ENCODE data around the gene ACSS3.
"Not testable (repeated sequence)": the region's sequence is repeated elsewhere in the genome, so short reads cannot be mapped to it uniquely, and the experiment has no call there.

The ACSS3 gene, protein sequence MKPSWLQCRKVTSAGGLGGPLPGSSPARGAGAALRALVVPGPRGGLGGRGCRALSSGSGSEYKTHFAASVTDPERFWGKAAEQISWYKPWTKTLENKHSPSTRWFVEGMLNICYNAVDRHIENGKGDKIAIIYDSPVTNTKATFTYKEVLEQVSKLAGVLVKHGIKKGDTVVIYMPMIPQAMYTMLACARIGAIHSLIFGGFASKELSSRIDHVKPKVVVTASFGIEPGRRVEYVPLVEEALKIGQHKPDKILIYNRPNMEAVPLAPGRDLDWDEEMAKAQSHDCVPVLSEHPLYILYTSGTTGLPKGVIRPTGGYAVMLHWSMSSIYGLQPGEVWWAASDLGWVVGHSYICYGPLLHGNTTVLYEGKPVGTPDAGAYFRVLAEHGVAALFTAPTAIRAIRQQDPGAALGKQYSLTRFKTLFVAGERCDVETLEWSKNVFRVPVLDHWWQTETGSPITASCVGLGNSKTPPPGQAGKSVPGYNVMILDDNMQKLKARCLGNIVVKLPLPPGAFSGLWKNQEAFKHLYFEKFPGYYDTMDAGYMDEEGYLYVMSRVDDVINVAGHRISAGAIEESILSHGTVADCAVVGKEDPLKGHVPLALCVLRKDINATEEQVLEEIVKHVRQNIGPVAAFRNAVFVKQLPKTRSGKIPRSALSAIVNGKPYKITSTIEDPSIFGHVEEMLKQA

DNA sequence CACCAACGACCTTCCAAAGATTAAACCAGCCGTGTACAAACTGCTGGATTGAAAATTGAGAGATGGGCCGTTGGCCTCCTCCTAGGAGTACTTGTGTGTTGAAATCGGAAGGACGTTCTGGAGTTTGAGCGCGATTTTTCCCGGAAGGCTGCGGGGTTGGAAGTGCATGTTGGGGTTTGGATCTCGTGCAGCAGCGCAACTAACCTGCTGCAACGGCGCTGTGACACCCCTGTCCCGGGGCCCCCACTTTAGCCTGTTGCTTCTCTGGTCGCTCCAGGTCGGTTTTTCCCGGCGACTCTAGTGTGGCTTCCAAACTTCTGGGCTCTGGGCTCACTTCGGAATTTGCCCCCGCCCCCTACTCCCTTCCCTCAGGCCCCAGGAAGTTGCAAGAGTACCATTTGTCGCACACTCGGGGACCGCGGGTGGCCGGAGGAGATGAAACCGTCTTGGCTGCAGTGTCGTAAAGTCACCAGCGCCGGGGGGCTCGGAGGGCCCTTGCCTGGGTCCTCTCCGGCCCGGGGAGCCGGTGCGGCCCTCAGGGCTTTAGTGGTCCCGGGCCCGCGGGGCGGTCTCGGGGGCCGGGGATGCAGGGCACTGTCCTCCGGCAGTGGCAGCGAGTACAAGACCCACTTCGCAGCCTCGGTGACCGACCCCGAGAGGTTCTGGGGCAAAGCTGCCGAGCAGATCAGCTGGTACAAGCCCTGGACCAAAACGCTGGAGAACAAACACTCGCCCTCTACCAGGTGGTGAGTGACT, at the start of gene ACSS3:
ACSS3 (plus strand) TSS at position 394 of the 756 bp plus-strand sequence; CDS start at position 436, 42 bp downstream.
- peak; percentile 81 for DNase-seq (ENCODE audit: low spot score)

DNA sequence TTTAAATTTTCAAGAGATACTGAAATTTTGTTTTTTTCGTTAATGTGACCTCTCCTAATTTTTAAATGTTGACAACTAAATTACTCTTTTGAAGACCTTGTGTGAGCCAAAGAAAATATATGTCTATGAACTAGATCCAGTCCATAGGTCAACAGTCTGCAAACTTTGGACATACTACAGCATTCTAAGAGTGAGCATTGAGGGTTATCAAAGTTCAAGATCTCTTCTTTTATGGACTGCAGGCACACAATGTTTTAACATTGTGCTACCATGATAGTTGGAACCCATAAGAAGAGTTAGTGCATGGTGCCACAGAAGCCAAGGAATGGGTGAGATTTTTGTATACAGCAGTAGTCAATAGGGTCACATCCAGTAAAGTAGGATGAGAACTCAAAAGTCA, 43.0 kb upstream of the ACSS3 start:
- no peak for DNase-seq (ENCODE audit: low spot score)

GRCh38 chr12:81039231-81039630, 38.6 kb upstream of the ACSS3 start:
- no peak for DNase-seq (ENCODE audit: low spot score)

- DNase-seq (ENCODE audit: low spot score): no peak
Measured at GRCh38 chr12:81043979-81044740, 33.7 kb upstream of the ACSS3 start.

DNA sequence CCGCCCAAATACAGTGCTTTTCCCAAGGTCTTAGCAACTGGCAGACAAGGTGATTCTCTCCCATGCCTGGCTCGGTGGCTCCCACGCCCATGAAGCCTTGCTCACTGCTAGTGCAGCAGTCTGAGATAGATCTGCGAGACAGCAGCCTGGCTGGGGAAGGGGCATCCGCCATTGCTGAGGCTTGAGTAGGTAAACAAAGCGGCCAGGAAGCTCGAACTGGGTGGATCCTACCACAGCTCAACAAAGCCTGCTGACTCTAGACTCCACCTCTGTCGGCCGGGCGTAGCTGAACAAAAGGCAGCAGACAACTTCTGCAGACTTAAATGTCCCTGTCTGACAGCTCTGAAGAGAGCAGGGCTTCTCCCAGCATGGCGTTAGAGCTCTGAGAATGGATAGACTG, 12.9 kb upstream of the ACSS3 start:
- DNase-seq (ENCODE audit: low spot score): not testable (repeated sequence)

DNA sequence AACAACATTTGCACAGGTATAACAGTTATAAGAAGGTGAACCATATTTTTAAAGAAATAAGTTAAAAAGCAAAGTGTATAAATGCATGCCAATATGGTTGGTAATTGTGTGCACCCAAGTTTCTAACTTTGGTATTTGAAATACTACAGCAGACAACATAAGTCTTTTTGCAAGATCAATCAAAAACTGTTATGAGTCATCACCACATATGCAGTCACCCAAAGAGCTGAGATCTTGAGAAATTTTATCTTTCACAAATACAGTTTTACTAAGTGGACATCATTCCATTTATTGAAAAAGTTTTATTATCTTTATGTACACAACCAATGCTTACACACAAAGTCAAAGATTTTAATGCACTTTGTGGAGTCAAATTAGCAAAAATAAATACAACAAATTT, 7.0 kb upstream of the ACSS3 start:
- no peak for DNase-seq (ENCODE audit: low spot score)

- DNase-seq (ENCODE audit: low spot score): no peak
Measured at GRCh38 chr12:81075539-81075938, 2.3 kb upstream of the ACSS3 start.

DNA sequence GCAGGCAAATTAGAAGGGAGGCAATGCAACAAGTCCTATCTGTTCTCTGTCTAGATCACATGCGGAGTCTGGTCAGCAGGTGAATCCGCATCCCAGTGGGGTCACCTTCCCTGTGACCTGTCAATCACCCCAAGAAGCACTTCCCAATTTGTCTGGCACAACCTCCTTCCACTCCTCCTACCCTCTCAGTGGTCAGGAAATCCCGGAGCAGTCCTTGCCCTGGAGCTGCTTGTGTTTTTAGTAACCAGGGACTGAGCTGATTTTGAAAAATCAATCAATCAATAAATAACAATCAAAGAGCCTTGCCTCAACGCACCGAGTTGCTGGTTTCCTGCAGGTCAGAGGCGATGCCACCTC, 572 bp upstream of the ACSS3 start:
- DNase-seq (ENCODE audit: low spot score): no peak

DNA sequence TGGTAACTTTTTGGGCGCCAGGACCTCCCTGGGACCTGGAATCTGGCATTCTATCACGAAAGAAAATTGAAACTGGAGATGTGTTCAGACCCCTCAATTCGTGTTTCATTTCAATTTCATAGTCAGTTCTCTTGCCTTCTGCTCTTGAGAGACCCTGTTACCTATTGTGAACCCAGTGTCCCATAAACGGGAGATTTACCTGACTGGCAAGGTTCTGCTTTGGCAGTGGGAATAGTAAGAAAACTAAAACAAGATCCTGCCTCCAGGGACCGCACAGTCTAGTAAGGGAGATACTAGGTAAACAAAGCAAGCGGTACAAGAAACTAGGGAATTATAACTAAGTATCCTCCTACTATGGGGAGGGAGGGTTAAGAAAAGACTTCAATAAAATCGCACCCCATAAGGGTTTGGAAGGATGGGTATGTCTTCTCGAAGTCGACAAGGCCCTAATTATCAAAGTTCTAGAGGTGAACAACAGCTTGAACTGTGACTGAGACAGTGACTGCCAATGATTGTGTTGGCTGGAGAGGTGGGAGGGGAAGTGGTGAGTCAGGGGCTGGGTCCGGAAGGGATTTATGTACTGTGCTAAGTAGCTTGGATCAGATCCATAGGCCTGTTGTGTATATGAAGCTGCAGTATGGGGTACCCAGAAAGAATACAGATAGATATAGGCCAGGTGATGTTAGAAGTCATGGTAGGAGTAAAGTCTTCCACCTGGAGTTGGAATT, 754 bp downstream of the ACSS3 start:
- no peak for DNase-seq (ENCODE audit: low spot score)

- no peak for DNase-seq (ENCODE audit: low spot score)
Measured at GRCh38 chr12:81079280-81080076, 1.6 kb downstream of the ACSS3 start.

DNA sequence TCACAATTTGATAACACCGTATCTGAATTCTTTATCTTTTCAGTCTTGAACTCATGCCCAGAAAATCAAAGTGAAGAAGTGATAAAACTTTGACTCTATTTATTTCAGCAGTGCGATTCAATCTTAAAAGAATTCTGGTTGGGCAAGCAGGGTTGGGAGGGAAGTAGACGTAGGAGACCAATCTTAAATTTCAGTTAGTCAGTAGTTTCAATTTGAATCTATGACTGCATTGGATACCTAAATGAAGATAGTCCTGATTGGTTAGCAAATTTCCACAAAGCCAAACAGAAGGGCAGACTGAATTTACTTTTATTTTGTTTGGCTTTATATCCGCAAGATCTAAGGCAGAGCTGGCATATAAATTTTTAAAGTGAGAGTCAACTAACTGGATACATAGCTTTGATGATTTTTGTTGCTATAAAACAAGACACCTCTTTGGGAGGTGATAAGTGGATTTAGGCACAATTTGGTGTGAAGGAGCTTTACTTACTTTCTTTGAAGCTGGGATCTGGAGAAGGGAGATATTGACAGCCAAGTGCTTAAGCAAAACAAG, 2.6 kb downstream of the ACSS3 start:
- DNase-seq (ENCODE audit: low spot score): no peak

- no peak for DNase-seq (ENCODE audit: low spot score)
Measured at GRCh38 chr12:81081726-81082125, 3.8 kb downstream of the ACSS3 start.

DNA sequence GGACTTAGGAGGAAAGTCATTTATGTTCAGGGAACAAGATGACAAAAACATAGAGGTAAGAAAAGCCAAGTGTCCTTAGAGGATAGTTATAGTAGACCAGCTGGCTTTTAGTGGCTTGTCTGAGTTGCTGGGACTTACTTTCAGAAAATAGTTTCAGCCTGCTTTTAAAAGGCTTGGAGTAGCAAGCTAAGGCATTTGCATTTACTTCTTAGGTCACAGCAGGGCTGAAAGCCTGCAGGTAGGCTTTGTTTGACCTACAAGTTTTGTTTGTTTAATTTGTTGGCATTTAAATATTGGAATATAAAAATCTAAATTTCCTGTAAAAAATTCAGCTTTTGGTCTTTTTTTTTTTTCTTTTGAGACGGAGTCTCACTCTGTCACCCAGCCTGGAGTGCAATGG, 5.1 kb downstream of the ACSS3 start:
- DNase-seq (ENCODE audit: low spot score): no peak

- DNase-seq (ENCODE audit: low spot score): no peak
Measured at GRCh38 chr12:81083906-81084513, 6.1 kb downstream of the ACSS3 start.

DNA sequence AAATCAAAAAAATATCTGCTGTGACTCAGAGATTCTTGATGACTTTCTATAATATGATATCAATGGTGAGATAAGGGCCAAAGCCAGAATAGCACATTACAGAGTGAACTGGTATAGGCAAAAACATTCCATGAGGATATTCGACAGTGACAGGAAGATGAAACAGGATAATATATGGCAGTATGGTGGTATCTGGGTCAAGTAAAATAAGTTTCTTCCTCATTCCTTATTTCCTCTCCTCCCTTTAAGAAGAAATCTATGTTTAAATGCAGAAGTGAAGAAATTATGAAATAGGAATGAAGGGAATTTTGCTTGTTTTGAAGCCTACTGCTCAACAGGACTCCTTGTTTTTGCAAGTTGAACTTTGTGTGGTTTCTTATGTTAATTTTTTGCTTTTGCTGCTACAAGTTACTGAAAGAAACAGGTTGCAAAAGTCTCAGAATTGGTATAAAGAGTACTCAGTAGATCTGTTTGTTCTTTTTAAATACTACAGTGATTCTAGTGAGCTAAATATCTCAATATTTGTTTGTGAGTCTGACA, 7.0 kb downstream of the ACSS3 start:
- DNase-seq (ENCODE audit: low spot score): no peak

- no peak for DNase-seq (ENCODE audit: low spot score)
Measured at GRCh38 chr12:81085832-81086231, 8.0 kb downstream of the ACSS3 start.

DNA sequence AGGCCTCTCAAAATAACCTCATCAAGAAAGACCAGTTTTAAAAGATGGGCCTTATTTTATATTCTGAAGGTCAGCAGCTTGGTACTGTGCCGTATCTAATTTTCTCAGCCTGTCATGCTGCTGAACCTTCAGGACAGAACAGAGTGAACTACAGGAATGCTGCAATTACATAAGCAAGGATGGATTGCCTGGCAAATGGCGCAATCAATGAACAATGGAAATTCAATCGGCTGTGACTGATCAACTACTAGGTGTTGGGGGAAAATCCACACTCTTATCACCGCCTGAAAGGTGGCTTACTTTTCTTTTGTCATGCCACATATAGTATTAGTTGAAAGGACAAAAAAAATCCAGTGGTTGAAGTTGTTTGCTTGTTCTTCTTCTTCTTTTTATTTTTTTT, 8.5 kb downstream of the ACSS3 start:
- no peak for DNase-seq (ENCODE audit: low spot score)

- no peak for DNase-seq (ENCODE audit: low spot score)
Measured at GRCh38 chr12:81088221-81088620, 10.3 kb downstream of the ACSS3 start.

DNA sequence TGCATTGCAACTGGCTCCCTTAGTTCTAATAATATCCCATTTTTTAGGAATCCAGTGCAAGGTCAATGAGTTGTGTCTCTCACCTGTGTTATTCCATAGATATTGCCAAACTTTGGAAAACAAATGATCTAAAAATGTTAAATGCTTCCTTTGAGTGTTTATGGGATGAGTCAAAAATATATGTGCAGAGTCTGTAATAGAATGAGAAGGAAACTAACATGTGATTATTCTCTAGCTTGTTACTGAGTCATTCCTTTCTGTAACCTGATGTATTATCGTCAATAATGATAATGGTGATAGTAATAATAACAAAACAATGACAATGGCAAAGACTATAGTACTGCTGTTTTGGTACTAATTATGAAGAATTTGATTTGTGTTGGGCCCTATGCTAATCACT, 11.5 kb downstream of the ACSS3 start:
- DNase-seq (ENCODE audit: low spot score): no peak

DNA sequence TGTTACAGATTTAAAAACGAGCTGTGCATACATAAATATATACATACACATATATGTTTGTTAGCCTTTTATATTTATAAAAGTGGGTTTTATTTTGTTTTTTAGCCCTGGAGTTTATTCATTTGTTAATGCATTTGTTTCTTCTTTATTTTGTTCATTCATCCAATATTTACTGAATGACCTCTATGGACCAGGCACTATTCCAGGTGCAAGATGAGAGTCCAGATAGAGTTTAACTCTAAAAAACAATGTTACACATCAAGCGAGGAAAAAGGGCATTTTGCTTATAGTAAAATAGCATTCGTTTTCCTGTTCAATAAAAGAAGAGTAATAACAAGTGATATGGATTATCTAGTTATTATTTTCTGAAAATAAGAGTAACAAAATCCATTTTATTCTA, 14.2 kb downstream of the ACSS3 start:
- no peak for DNase-seq (ENCODE audit: low spot score)

Measured in left forelimb (tissue), 1 donor.